Activated CD4-positive, alpha-beta T cell treated with anti-CD3 and anti-CD28 coated beads for 24 hours (primary cell): ENCODE results near the gene BGN.

Experiments
- DNase-seq, 2 donors: peaks; one replicate each; pipeline ENCODE4 v3.0.0-alpha.2; 2020; ENCODE audit warnings: low read depth in 2 of 2

The BGN gene

DNA sequence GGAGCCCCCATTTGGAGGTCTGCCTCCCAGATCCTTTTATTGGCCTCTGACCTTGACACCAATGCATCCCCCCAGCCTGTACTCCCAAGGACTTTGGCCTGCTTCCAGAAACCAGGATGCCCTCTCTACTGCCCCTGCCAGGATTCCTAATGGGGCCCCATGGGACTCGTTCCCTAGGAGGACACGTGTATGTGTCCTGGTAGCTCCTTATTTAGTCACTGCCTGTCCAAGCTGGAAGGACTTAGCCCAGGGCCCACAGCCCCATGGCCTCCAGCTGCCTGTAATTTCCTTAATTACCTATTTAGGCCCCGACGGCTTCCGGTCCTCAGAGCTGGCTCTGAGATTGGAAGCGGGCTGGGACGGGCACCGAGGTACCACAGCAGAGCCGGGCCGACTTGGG, 32.0 kb downstream of the BGN start:
- DNase-seq, result no peak

DNA sequence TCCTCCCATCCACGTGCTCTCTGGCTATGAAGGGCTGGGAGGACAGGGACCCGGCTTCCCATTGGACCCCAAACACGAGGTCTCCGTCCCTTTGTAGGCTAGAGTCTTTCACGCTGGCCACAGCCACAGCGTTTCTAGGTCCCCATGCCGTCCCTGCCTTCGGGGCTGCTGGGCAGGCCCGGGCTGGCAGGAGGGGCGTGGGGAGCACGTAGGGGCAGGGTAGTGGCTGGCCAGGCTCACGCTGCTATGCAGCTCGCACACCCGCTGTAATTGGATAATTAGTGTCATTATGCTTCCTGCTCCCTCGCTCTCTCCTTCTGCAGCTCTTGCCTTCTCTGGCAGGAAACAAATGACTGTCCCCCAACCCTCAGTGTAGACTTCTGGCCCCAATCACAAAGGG, 32.4 kb downstream of the BGN start:
- DNase-seq, result no peak

- DNase-seq, result no peak
Measured at GRCh38 chrX:153530411-153531129, 35.8 kb downstream of the BGN start.

- DNase-seq, result no peak
Measured at GRCh38 chrX:153533091-153533490, 38.3 kb downstream of the BGN start.

DNA sequence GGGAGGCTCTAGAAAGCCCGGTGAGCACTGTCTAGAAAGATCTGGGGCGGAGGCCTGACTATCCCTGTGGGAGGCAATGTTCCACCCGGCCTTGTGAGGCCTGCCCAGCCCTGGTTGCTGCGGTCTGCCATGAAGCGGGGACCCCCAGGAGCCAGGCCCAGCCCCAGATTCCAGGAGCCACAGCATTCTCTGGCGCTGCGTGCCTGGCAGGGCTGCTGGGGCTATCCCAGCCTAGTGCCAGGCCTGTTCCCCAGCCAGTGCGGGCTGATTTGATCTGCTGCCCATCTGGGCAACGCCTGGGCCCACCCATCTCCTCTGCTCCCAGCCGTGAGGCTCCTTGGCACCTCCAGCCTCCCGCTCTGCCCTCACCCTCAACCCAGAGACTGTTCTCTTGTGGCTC, 42.3 kb downstream of the BGN start:
- no peak for DNase-seq

GRCh38 chrX:153537526-153538295, 42.9 kb downstream of the BGN start:
- no peak for DNase-seq

DNA sequence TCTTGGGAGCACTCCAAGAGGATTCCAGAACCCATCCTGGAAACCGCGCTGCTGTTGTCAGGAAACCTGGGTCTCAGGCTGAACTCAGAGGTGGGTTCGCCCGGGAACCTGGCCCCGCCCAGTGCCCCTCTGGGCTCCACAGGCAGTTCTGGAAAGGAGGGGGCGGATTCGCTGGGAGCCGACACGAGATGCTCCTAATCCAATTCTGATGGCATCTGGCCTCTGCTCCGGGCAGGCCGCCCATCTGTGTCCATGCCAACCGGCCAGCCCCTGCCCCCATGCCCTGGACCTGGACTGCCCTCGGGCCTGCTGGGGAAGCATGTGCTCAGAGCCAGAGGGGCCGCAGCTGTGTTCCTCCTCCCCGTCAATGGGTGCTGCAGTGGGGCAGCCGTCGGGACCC, 43.6 kb downstream of the BGN start:
- DNase-seq, result no peak

DNA sequence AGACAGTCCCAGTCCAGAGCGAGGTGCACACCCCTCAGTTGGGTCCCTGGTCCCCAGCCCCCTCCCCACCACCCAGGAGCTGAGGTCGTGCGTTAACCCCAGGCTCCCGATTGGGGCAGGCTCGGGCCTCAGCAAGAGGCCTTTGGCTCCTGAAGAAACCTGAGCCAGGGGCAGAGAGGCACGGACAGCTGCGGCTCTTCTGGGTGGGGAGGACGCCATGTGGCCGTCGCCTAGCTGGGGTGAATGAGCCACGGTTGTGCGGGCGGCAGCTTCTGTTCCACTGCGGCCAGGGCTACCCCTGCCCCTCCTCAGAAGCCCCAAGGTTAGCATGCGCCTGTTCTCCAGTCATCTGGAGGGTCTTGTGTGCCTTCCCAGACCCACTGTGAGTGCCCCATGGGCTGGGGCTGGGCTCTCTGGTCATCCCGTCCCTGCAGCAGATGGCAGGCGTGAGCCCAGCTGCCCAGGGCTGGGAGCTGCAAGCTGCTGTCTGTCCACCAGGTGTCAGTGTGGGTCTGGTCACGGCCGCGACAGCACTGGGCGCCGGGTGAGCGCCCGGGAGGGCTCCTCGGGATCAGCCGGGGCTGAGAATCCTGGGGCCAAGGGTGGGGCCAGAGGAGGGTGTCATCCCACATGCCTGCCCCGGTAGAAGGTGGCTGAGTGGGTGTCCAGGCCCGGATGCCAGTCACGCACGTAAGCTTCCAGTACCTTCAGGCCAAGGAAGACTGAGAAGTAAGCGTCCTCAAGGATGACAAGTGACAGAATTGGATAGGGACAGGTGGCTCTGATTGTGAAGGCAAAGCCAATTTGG, 44.6 kb downstream of the BGN start:
- peak; percentile 41 to 45 for DNase-seq

DNA sequence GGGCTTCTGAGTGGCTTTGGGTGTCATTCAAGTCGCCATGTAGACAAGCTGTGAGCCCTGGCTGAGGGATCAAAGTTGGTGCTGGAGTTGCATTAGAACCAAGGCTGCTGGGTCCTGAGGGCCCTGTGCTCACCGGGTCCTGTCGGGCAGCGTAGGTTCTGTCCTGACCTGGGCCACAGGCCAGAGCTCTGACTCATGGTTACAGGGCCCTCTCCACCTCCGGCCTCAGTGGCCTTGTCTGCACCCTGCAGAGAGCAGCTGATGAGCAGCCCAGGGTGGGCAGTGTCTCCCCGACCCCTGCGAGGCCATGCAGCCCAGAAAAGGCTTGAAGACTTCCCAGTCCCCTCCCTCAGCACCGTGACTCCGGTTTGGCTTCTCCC, 45.2 kb downstream of the BGN start:
- no peak for DNase-seq

- no peak for DNase-seq
Measured at GRCh38 chrX:153544727-153545126, 49.9 kb downstream of the BGN start.

- DNase-seq, result no peak
Measured at GRCh38 chrX:153546386-153546785, 51.6 kb downstream of the BGN start.

DNA sequence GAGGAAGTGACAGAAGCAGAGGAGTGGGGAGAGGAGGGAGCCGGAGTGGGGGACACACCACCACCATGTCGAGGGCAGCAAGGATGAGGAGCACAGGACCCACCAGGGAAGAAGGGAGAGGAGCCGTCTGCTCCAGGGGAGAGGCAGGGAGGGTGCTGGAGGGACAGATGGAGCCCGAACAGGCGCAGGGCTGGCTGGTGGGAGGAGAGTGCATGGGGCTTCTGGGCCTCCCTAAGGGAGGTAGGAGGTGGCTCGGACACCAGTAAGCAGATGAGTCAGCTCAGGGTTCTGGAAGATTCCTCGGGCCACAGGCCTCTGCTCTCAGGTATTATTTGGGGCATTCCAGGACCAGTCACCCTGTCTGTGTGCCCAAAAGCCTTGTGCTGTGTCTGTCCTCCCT, 52.4 kb downstream of the BGN start:
- DNase-seq, result no peak

DNA sequence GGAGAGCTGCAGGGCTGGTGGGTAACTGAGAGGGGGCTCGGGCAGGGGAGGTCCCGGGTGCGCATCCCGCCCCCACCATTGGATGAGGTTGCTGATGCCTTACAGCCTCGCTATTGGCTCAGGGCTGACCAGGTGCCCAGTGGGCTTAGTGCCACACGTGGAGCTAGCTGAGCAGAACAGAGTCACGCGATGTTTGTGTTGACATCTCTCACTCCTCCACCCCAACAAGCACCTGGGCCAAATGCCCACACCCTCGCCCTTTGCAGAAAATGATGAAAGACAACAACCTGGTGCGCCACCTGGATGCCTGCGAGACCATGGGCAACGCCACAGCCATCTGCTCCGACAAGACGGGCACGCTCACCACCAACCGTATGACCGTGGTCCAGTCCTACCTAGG, 54.5 kb downstream of the BGN start:
- DNase-seq, result no peak

DNA sequence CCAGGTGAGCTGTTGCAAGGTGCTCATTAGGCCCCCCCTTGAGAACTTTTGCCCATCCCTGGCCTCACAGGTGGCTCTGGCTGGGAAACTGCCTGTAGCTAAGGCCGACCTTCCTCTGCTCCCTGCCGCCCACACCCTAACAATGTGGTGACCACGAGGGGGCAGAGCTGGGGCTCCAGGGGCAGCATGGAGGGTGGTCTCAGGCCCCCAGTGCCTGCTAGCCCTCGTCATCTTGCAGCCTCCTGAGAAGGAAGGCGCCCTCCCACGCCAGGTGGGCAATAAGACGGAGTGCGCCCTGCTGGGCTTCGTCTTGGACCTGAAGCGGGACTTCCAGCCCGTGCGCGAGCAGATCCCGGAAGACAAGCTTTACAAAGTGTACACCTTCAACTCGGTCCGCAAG, 55.0 kb downstream of the BGN start:
- no peak for DNase-seq

DNA sequence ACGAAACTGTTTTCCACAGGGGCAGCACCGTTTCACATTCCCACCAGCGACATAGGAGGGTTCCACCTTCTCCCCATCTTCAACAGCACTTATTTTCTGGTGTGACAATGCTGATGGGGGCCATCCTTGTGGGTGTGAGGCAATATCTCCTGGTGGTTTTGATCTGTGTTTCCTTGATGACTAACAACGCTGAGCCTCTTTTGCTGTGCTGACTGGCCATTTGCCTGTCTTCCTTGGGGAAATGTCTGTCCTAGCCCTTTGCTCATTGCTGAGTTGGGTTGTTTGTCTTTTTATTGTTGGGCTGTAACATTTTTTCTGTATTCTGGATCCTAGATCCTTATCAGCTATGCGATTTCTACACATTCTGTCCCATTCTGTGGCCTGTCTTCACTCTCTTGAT, 56.4 kb downstream of the BGN start:
- DNase-seq, result no peak

DNA sequence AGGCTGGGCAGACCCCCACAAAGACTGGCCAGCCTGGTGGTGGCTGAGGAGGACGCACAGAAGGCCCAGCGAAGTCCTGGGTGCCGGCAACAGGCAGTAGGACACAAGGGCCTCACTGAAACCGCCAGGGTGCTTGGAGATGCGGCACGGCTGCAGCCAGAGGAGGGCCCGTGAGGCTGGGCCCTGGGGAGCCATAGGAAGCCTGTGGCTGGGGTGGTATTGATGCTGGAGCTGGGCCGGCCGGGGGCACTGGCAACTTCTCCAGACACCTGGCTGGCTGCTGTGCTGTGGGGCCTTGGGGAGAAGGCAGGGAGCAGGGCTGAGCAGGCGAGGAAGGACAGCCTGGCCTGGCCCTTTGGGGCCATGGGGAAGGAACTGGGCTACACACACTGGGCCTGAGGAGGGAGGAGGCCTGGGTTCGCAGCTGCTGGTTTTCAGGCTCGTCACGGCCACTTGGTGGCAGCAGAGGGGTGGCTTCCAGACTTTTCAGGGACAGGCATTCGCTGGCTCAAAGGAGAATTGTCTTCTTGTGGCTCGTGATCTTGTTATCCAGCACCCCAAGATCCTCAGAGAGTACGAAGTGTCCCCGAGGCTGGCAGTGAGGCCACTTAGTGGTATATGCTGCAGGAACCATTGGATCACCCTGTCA, 59.9 kb downstream of the BGN start:
- peak; percentile 35 to 45 for DNase-seq

GRCh38 chrX:153556767-153557166, 62.0 kb downstream of the BGN start:
- DNase-seq, result no peak

GRCh38 chrX:153557618-153558355, 63.0 kb downstream of the BGN start:
- DNase-seq, result no peak
